IPS-20b (cell line): ENCODE data around the gene TNPO3.

Experiments used
- H3K27ac ChIP-seq: one replicate; pipeline ENCODE4 v1.5.1; 2013; ENCODE audit warnings: low read length
- H3K27me3 ChIP-seq: 2 replicates; pipeline ENCODE4 v1.6.1; 2013; ENCODE audit warnings: mild to moderate bottlenecking, low read length, inconsistent platforms; ENCODE audit not compliant: insufficient read depth
- H3K36me3 ChIP-seq: 2 replicates; pipeline ENCODE4 v1.6.1; 2013; ENCODE audit warnings: low read depth, mild to moderate bottlenecking, inconsistent platforms, low read length, moderate library complexity; ENCODE audit not compliant: insufficient read depth
- H3K4me1 ChIP-seq: 2 replicates; pipeline ENCODE4 v1.6.1; 2013; ENCODE audit warnings: mild to moderate bottlenecking, control low read depth, inconsistent platforms, low read length, moderate library complexity; ENCODE audit not compliant: insufficient read depth
- H3K4me3 ChIP-seq: 2 replicates; pipeline ENCODE4 v1.5.1; 2013; ENCODE audit warnings: mild to moderate bottlenecking, low read length, inconsistent platforms
- H3K9ac ChIP-seq: 2 replicates; pipeline ENCODE4 v1.6.1; 2013; ENCODE audit warnings: low read depth, mild to moderate bottlenecking, inconsistent platforms, low read length, moderate library complexity
- H3K9me3 ChIP-seq: 2 replicates; pipeline ENCODE4 v1.6.1; 2013; ENCODE audit warnings: mild to moderate bottlenecking, low read depth, low read length, inconsistent platforms; ENCODE audit not compliant: insufficient read depth

Gene TNPO3

DNA sequence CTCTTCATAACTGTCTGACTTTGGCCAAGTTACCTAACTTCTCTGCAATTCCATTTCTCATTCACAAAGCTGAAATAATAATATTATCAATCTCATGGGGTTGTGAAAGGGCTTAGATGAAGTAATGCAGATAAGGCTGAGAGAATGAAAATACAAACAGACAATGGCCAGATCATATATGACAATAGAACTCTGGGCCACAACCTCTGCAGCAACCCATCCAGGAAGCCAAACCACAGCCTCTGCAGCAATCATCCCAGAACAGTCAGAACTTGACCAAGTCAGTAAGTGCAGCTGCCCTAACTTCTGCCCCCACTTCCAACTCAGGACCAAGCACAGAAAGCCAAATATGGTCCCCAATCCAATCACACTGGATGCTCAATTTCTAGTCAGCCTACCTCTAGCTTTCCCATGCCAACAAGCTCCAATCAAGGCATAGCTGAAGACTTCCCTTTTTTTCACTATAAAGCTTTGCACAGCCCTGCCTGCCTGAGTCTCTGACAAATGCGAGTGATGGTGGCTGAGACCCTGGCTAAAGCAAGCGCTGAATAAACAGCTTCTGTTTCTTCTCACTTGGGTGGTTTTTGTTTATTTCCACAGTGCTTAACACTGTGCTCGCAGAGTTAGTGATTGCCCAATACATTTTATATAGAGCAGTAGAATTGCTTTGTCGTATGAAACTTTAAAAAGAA, 34.8 kb upstream of the TNPO3 start:
- H3K4me3 ChIP-seq, result no peak overlapping the region
- H3K9me3 ChIP-seq, result no peaks in the 10 kb centered on the region
- H3K27ac ChIP-seq, result no peak overlapping the region
- H3K4me1 ChIP-seq, result peaks cover 2% of the 10 kb centered on the region; the same call in 1 of the 2 replicates
- no peaks in the 10 kb centered on the region for H3K36me3 ChIP-seq
- no peaks in the 10 kb centered on the region for H3K27me3 ChIP-seq
- H3K9ac ChIP-seq, result no peak overlapping the region

DNA sequence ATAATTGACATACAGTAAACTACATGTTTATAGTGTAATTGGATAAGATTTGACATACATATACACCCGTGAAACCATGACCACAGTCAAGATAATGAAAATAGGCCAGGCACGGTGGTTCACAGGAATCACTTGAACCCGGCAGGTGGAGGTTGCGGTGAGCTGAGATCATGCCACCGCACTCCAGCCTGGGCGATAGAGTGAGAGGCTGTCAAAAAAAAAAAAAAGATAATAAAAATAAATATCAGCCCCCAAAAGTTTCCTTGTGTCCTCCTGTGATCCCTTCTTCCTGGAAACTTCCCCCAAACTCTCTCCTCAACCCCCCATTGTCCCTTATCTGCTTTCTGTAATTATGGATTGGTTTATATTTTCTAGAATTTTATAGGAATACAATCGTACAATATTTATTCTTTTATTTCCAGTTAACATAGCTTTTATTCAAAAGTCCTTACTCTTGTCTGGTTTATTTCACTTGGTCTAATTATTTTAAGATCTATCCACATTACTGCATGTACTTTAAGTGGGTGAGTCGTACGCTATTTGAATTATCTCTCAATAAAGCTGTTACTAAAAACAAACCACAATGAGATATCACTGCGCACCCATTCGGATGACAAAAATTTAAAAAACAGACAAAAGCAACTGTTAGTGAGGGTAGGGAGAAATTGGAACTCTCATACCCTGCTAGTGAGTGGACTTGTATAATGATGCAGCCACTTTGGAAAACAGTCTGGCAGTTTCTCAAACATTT, 30.1 kb upstream of the TNPO3 start:
- Histone ChIP-seq H3K4me1 (no peaks in the 10 kb centered on the region), H3K36me3 (no peaks in the 10 kb centered on the region), H3K27ac (no peak overlapping the region), H3K9ac (no peak overlapping the region), H3K4me3 (no peak overlapping the region), H3K27me3 (no peaks in the 10 kb centered on the region), H3K9me3 (no peaks in the 10 kb centered on the region)

GRCh38 chr7:129083525-129083924, 28.6 kb upstream of the TNPO3 start:
- no peaks in the 10 kb centered on the region for H3K27me3 ChIP-seq
- no peaks in the 10 kb centered on the region for H3K4me1 ChIP-seq
- no peaks in the 10 kb centered on the region for H3K9me3 ChIP-seq
- no peak overlapping the region for H3K27ac ChIP-seq
- no peak overlapping the region for H3K9ac ChIP-seq
- no peaks in the 10 kb centered on the region for H3K36me3 ChIP-seq
- H3K4me3 ChIP-seq, result no peak overlapping the region

GRCh38 chr7:129078455-129078854, 23.5 kb upstream of the TNPO3 start:
- no peaks in the 10 kb centered on the region for H3K27me3 ChIP-seq
- H3K9ac ChIP-seq, result no peak overlapping the region
- H3K9me3 ChIP-seq, result no peaks in the 10 kb centered on the region
- H3K4me1 ChIP-seq, result 0 out of 2 replicates have a peak, but pooled peaks cover 2% of the 10 kb centered on the region
- H3K4me3 ChIP-seq, result no peak overlapping the region
- no peak overlapping the region for H3K27ac ChIP-seq
- no peaks in the 10 kb centered on the region for H3K36me3 ChIP-seq

DNA sequence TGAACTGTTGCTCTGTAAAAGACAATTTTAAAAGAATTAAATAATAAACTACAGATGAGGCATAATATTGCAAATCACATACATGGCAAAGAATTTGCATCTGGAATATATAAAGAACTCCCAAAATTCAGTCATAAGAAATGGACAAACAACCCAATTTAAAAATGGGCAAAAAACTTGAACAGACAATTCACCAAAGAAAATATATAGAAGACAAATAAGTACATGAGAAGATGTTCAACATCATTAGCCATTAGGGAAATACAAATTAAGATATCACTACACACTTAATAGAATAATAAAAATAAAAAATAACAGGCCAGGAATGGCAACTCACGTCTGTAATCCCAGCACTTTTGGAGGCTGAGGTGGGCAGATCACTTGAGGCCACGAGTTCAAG, 22.0 kb upstream of the TNPO3 start:
- H3K4me1 ChIP-seq, result 0 out of 2 replicates have a peak, but pooled peaks cover 2% of the 10 kb centered on the region
- no peaks in the 10 kb centered on the region for H3K9me3 ChIP-seq
- no peak overlapping the region for H3K9ac ChIP-seq

DNA sequence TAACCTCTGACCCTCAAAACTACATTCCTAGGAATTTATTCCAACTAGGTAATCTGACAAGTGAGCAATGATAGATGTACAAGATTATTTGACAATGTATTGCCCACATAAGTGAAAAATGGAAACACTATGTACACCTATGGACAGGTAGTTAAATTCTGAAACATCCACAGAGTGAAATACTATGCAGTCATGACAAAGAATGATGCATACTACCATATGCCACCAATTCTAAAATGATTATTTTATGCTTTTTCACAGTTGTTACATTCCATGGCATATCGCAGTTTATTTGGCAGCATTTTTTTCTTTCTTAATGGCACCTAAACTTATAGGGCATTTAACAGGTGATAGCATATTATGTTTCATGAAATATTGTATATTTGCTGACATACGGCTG, 20.1 kb upstream of the TNPO3 start:
- no peak overlapping the region for H3K27ac ChIP-seq
- no peaks in the 10 kb centered on the region for H3K27me3 ChIP-seq

More for the DNA sequence above, 22.0 kb upstream of the TNPO3 start:
- no peak overlapping the region for H3K4me3 ChIP-seq
- H3K36me3 ChIP-seq, result no peaks in the 10 kb centered on the region
- no peak overlapping the region for H3K27ac ChIP-seq
- no peaks in the 10 kb centered on the region for H3K27me3 ChIP-seq

GRCh38 chr7:129074361-129074871, 19.5 kb upstream of the TNPO3 start:
- Histone ChIP-seq H3K27me3 (no peaks in the 10 kb centered on the region), H3K27ac (no peak overlapping the region), H3K4me3 (no peak overlapping the region), H3K9ac (no peak overlapping the region), H3K9me3 (no peaks in the 10 kb centered on the region), H3K36me3 (no peaks in the 10 kb centered on the region), H3K4me1 (0 out of 2 replicates have a peak, but pooled peaks cover 2% of the 10 kb centered on the region)

More for the DNA sequence above, 20.1 kb upstream of the TNPO3 start:
- Histone ChIP-seq H3K4me3 (no peak overlapping the region), H3K36me3 (no peaks in the 10 kb centered on the region), H3K9ac (no peak overlapping the region), H3K4me1 (0 out of 2 replicates have a peak, but pooled peaks cover 2% of the 10 kb centered on the region), H3K9me3 (no peaks in the 10 kb centered on the region)

GRCh38 chr7:129073738-129074137, 18.8 kb upstream of the TNPO3 start:
- no peaks in the 10 kb centered on the region for H3K27me3 ChIP-seq
- H3K9me3 ChIP-seq, result no peaks in the 10 kb centered on the region
- H3K4me3 ChIP-seq, result no peak overlapping the region
- H3K9ac ChIP-seq, result no peak overlapping the region
- no peaks in the 10 kb centered on the region for H3K36me3 ChIP-seq
- H3K4me1 ChIP-seq, result 0 out of 2 replicates have a peak, but pooled peaks cover 2% of the 10 kb centered on the region
- H3K27ac ChIP-seq, result no peak overlapping the region

DNA sequence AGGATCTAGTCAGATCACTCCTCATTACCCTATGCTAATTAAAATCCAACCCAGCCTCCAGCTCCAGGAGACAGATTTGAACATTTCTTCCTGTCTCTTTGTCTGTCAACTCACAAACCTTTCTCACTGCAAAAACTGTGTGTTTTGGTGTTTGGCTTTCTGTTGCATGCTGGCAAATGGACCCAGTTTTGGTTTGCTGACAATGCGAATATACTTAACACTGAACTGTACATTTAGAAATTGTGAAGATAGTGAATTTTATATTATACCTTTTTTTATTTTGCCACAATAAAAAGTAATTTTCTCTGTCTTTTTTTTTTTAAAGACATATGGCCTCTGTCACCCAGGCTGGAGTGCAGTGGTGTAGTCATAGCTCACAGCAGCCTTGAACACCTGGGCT, 18.3 kb upstream of the TNPO3 start:
- Histone ChIP-seq H3K9ac (no peak overlapping the region), H3K27ac (no peak overlapping the region), H3K4me1 (0 out of 2 replicates have a peak, but pooled peaks cover 2% of the 10 kb centered on the region), H3K9me3 (no peaks in the 10 kb centered on the region), H3K27me3 (no peaks in the 10 kb centered on the region), H3K4me3 (no peak overlapping the region), H3K36me3 (no peaks in the 10 kb centered on the region)

GRCh38 chr7:129072479-129073011, 17.6 kb upstream of the TNPO3 start:
- no peaks in the 10 kb centered on the region for H3K36me3 ChIP-seq
- no peaks in the 10 kb centered on the region for H3K27me3 ChIP-seq
- H3K4me1 ChIP-seq, result 0 out of 2 replicates have a peak, but pooled peaks cover 3% of the 10 kb centered on the region
- H3K27ac ChIP-seq, result no peak overlapping the region
- H3K4me3 ChIP-seq, result no peak overlapping the region
- no peak overlapping the region for H3K9ac ChIP-seq
- no peaks in the 10 kb centered on the region for H3K9me3 ChIP-seq

- Histone ChIP-seq H3K36me3 (no peaks in the 10 kb centered on the region), H3K4me1 (peaks cover 16% of the 10 kb centered on the region; the same call in 1 of the 2 replicates), H3K9ac (no peak overlapping the region), H3K27ac (no peak overlapping the region), H3K9me3 (no peaks in the 10 kb centered on the region), H3K4me3 (no peak overlapping the region), H3K27me3 (no peaks in the 10 kb centered on the region)
Observed at GRCh38 chr7:129069021-129069420, 14.1 kb upstream of the TNPO3 start.
